HepG2 (cell line): ENCODE data around the gene CCL1. TPM values are rescaled to one million over a fixed set of nuclear protein-coding genes. Genes with fewer than 3 reads are reported as not detected.

Experiments
- ATAC-seq: fragments of 200-7000 bp; cut with Tn5 transposase; 3 replicates; pipeline ENCODE4 v1.9.1; 2020; ENCODE audit warnings: mild to moderate bottlenecking, moderate library complexity
- BruUV-seq: library from RNA; stranded (reverse); fragments of 400-500 nt; replicated peaks from 2 replicates; lab custom pipeline; 2021; lab: Mats Ljungman, UMichigan
- CTCF ChIA-PET: fragments of 300-600 bp; formaldehyde crosslinking; extraction: SDS; loops from one replicate; lab custom pipeline; 2021; ENCODE audit warnings: low total read pairs, inconsistent platforms, low intra/inter-chr PET ratio; lab: Yijun Ruan, JAX
- POLR2A ChIA-PET: fragments of 350-600 bp; sonication (Branson Sonifier 250); formaldehyde crosslinking; loops from one replicate; lab custom pipeline; 2020; ENCODE audit warnings: antibody characterized with exemption, inconsistent platforms; lab: Yijun Ruan, JAX
- DNase-seq: peaks from one replicate; pipeline ENCODE4 v3.0.0-alpha.2; 2015; ENCODE audit warnings: low spot score
- FAIRE-seq: peaks from 3 replicates; lab custom pipeline; 2011; peaks lifted over from hg19 to GRCh38; lab: Jason Lieb, UNC
- H2AFZ ChIP-seq: one replicate; pipeline ENCODE4 v1.6.1; 2011; ENCODE audit warnings: low read length, inconsistent platforms
- H3K27ac ChIP-seq: fragments of 300-600 bp; 3 replicates; pipeline ENCODE4 v1.8.0; 2011; ENCODE audit warnings: mixed run types, mild to moderate bottlenecking, mixed read lengths, low read length, inconsistent platforms; ENCODE audit not compliant: insufficient read depth; ENCODE audit errors: extremely low read length
- H3K27me3 ChIP-seq, 2 experiments: fragments of 200-600 bp in 1 of 2; 2 replicates in 1 of 2; 3 replicates in 1 of 2; pipeline versions ENCODE4 v1.6.0 to v1.8.0; 2011; ENCODE audit warnings: low read length in 2 of 2, mild to moderate bottlenecking in 2 of 2, moderate library complexity in 2 of 2, inconsistent platforms in 1 of 2; ENCODE audit not compliant: insufficient read depth in 2 of 2, control insufficient read depth in 1 of 2
- H3K36me3 ChIP-seq, 2 experiments: fragments of 200-600 bp in 1 of 2; replicated peaks in 1 of 2; 2 replicates in 1 of 2; 3 replicates in 1 of 2; pipeline versions ENCODE4 v1.5.1 to v1.8.0; 2011; ENCODE audit warnings: low read length in 2 of 2, inconsistent platforms in 1 of 2; ENCODE audit not compliant: insufficient read depth in 2 of 2, control insufficient read depth in 1 of 2
- H3K4me1 ChIP-seq: 2 replicates; pipeline ENCODE4 v1.5.1; 2012; ENCODE audit warnings: low read length, inconsistent platforms; ENCODE audit not compliant: insufficient read depth
- H3K4me2 ChIP-seq: 2 replicates; pipeline ENCODE4 v1.6.0; 2011; ENCODE audit warnings: low read depth, low read length, inconsistent platforms
- H3K4me3 ChIP-seq, 3 experiments: fragments of 200-600 bp in 1 of 3; sonication (generic), shearing (Covaris generic) in 1 of 3; replicated peaks in 1 of 3; 2 replicates each; pipeline ENCODE4 v1.5.1; 2011 to 2016; ENCODE audit warnings: low read length in 3 of 3, inconsistent platforms in 2 of 3, low read depth in 2 of 3, mild to moderate bottlenecking in 2 of 3, control low read depth in 1 of 3, mixed read lengths in 1 of 3; ENCODE audit not compliant: insufficient read depth in 1 of 3
- H3K79me2 ChIP-seq: one replicate; pipeline ENCODE4 v1.6.1; 2011; ENCODE audit warnings: low read length, inconsistent platforms; ENCODE audit not compliant: insufficient read depth
- H3K9ac ChIP-seq: 2 replicates; pipeline ENCODE4 v1.6.0; 2011; ENCODE audit warnings: mild to moderate bottlenecking, low read depth, low read length, inconsistent platforms; ENCODE audit not compliant: insufficient read depth
- H3K9me3 ChIP-seq: 2 replicates; pipeline ENCODE4 v1.5.1; 2012; ENCODE audit warnings: mild to moderate bottlenecking, low read length
- H4K20me1 ChIP-seq: 2 replicates; pipeline ENCODE4 v1.6.0; 2011; ENCODE audit warnings: inconsistent platforms, mild to moderate bottlenecking, low read length, moderate library complexity; ENCODE audit not compliant: insufficient read depth
- AHR ChIP-seq: IDR thresholded peaks from 2 replicates; pipeline ENCODE4 v1.6.1; 2018; ENCODE audit warnings: missing genetic modification reagents, missing compliant biosample characterization
- FOXK1 ChIP-seq: sonication (generic); formaldehyde crosslinking; IDR thresholded peaks from 2 replicates; pipeline ENCODE4 v1.4.0; 2020; ENCODE audit warnings: low read depth, missing genetic modification reagents, borderline replicate concordance
- MLLT10 ChIP-seq: sonication (generic); formaldehyde crosslinking; IDR thresholded peaks from 2 replicates; pipeline ENCODE4 v1.4.0; 2020; ENCODE audit warnings: missing genetic modification reagents
- RBM39 ChIP-seq: fragments of 200-400 bp; formaldehyde crosslinking; IDR thresholded peaks from one replicate; pipeline ENCODE4 v1.6.1; 2018; ENCODE audit warnings: antibody characterized with exemption, mild to moderate bottlenecking, low read depth, low read length; ENCODE audit not compliant: poor library complexity, severe bottlenecking
- ZNF160 ChIP-seq: sonication (generic); formaldehyde crosslinking; IDR thresholded peaks from 2 replicates; pipeline ENCODE4 v1.8.0; 2022; ENCODE audit warnings: mild to moderate bottlenecking, inconsistent platforms, missing genetic modification reagents
- ZNF296 ChIP-seq: sonication (generic); formaldehyde crosslinking; conservative IDR thresholded peaks from 2 replicates; pipeline ENCODE4 v1.5.0; 2020; ENCODE audit warnings: mild to moderate bottlenecking, missing genetic modification reagents
- ZNF614 ChIP-seq: IDR thresholded peaks from 2 replicates; pipeline ENCODE4 v1.6.1; 2018; ENCODE audit warnings: missing biosample characterization, missing genetic modification reagents, inconsistent platforms, borderline replicate concordance
- ZNF615 ChIP-seq: sonication (generic); formaldehyde crosslinking; IDR thresholded peaks from 2 replicates; pipeline ENCODE4 v1.5.0; 2020; ENCODE audit warnings: mild to moderate bottlenecking, missing genetic modification reagents, borderline replicate concordance
- ZNF660 ChIP-seq: sonication (generic); formaldehyde crosslinking; IDR thresholded peaks from 2 replicates; pipeline ENCODE4 v1.5.1; 2020; ENCODE audit warnings: mild to moderate bottlenecking, low read depth, missing genetic modification reagents, borderline replicate concordance
- ZNF749 ChIP-seq: sonication (generic); formaldehyde crosslinking; IDR thresholded peaks from 2 replicates; pipeline ENCODE4 v1.8.0; 2022; ENCODE audit warnings: mild to moderate bottlenecking, missing genetic modification reagents, moderate library complexity, borderline replicate concordance
- WGBS: methylation state at CpG from one replicate; pipeline ENCODE4 v1.1.6; 2017; ENCODE audit warnings: low lambda C conversion rate; 5-methylcytosine and 5-hydroxymethylcytosine counted together
- in situ Hi-C: cut with HindIII; loops from 2 replicates; pipeline ENCODE4 v1.10.0; 2017; ENCODE audit warnings: low pct_unique_long_range_greater_than_20kb; ENCODE audit not compliant: extremely low pct_ligation_motif_present
- intact Hi-C: fragments of 100-400 bp; cut with micrococcal nuclease; formaldehyde crosslinking; loops from one replicate; pipeline ENCODE4 v1.10.0; 2022; ENCODE audit not compliant: unreplicated experiment
- polyA plus RNA-seq, 8 experiments: library from polyadenylated mRNA; depleted of rRNA in 3 of 8; stranded (reverse) in 7 of 8; unstranded in 1 of 8; fragments of >200 nt; fragmentation: Illumina TruSeq in 4 of 8; extraction: Trizol in 4 of 8; gene quantifications; 2 replicates each; pipeline versions ENCODE4 v1.2.1 to v1.2.3, GENCODE V29; 2011 to 2016; ENCODE audit warnings: low read depth in 4 of 8, missing spikeins in 1 of 8, mixed read lengths in 1 of 8; ENCODE audit not compliant: insufficient read depth in 1 of 8
- total RNA-seq, 5 experiments: library from RNA; depleted of rRNA; stranded (reverse); fragments of >200 nt; fragmentation: Illumina TruSeq; extraction: Trizol; gene quantifications; 2 replicates each; pipeline ENCODE4 v1.2.3, GENCODE V29; 2016; ENCODE audit warnings: low read depth in 1 of 5
- TF ChIP-seq, protein P1 (sequence below): sonication (generic); formaldehyde crosslinking; IDR thresholded peaks from 2 replicates; pipeline ENCODE4 v1.9.0; 2022; ENCODE audit warnings: missing genetic modification reagents, mild to moderate bottlenecking, borderline replicate concordance
- TF ChIP-seq, protein P2 (sequence below): sonication (generic); formaldehyde crosslinking; IDR thresholded peaks from 2 replicates; pipeline ENCODE4 v1.5.1; 2020; ENCODE audit warnings: mild to moderate bottlenecking, missing genetic modification reagents, moderate library complexity
- TF ChIP-seq, protein P3 (sequence below): sonication (generic); formaldehyde crosslinking; IDR thresholded peaks from 2 replicates; pipeline ENCODE4 v1.5.1; 2020; ENCODE audit warnings: mild to moderate bottlenecking, moderate library complexity, missing genetic modification reagents
- TF ChIP-seq, protein P4 (sequence below): sonication (generic); formaldehyde crosslinking; IDR thresholded peaks from 2 replicates; pipeline ENCODE4 v1.4.0; 2020; ENCODE audit warnings: mild to moderate bottlenecking, missing genetic modification reagents
- TF ChIP-seq, protein P5 (sequence below): sonication (generic); formaldehyde crosslinking; IDR thresholded peaks from 2 replicates; pipeline ENCODE4 v1.5.0; 2020; ENCODE audit warnings: mild to moderate bottlenecking, missing genetic modification reagents, moderate library complexity

The CCL1 gene
- total and polyA plus RNA-seq, 2 of the 13 experiments (the other 11 are each of a cell fraction or from before 2014, with no cell fraction given): not detected

DNA sequence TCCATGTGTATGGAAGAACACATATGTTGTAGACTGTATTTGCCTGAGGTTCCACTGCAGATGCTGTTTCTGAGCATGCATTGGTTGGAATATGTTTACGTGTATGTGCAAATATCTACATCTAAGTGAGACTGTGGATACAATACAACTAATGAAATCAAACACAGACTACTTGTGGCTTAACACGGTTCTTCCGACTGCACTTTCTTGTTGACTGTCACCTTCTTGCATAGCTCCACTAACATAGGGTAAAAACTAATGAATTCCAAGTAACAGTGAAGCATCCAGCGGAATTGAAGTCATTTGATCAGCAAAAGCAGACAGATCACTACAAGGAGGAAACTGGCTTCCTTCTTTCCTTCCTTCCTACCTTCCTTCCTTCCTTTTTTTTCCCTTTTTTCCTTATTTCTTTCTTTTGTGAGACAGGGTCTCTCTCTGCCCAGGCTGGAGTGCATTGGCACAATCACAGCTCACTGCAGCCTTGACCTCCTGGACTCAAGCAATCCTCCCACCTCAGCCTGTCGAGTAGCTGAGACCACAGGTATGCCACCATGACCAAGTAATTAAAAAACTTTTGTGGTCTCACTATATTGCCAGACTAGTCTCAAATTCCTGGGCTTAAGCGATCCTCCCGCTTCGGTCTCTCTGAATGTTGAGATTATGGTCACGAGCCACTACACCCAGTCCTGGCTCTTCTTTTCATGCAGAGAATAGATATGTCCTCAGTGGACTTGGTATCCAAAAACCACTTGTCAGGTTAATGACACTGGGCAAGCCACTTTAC is 22.0 kb upstream of the CCL1 start:
- CTCF ChIA-PET: no interaction called here
- no peak overlapping the region for H2AFZ ChIP-seq
- H3K4me3 ChIP-seq: no peak overlapping the region
- H4K20me1 ChIP-seq: no peaks in the 10 kb centered on the region
- intact Hi-C loops: no loop called here
- no peaks in the 10 kb centered on the region for H3K36me3 ChIP-seq
- POLR2A ChIA-PET: no interaction called here
- no peaks in the 10 kb centered on the region for H3K4me1 ChIP-seq
- H3K9me3 ChIP-seq: no peaks in the 10 kb centered on the region
- no peak overlapping the region for H3K4me2 ChIP-seq
- in situ Hi-C loops: no loop called here
- TF ChIP-seq ZNF296 (CRISPR knock-in tag) (no peak), AHR (CRISPR knock-in tag) (no peak), ZNF614 (no peak), ZNF749 (CRISPR knock-in tag) (no peak), FOXK1 (CRISPR knock-in tag) (no peak), ZNF660 (CRISPR knock-in tag) (no peak), ZNF615 (no peak), ZNF160 (no peak), RBM39 (no peak), MLLT10 (CRISPR knock-in tag) (no peak)
- TF ChIP-seq, protein P1, sequence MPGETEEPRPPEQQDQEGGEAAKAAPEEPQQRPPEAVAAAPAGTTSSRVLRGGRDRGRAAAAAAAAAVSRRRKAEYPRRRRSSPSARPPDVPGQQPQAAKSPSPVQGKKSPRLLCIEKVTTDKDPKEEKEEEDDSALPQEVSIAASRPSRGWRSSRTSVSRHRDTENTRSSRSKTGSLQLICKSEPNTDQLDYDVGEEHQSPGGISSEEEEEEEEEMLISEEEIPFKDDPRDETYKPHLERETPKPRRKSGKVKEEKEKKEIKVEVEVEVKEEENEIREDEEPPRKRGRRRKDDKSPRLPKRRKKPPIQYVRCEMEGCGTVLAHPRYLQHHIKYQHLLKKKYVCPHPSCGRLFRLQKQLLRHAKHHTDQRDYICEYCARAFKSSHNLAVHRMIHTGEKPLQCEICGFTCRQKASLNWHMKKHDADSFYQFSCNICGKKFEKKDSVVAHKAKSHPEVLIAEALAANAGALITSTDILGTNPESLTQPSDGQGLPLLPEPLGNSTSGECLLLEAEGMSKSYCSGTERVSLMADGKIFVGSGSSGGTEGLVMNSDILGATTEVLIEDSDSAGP (CRISPR knock-in tag): no peak
- TF ChIP-seq, protein P2, sequence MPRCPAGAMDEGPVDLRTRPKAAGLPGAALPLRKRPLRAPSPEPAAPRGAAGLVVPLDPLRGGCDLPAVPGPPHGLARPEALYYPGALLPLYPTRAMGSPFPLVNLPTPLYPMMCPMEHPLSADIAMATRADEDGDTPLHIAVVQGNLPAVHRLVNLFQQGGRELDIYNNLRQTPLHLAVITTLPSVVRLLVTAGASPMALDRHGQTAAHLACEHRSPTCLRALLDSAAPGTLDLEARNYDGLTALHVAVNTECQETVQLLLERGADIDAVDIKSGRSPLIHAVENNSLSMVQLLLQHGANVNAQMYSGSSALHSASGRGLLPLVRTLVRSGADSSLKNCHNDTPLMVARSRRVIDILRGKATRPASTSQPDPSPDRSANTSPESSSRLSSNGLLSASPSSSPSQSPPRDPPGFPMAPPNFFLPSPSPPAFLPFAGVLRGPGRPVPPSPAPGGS (CRISPR knock-in tag): no peak
- TF ChIP-seq, protein P3, sequence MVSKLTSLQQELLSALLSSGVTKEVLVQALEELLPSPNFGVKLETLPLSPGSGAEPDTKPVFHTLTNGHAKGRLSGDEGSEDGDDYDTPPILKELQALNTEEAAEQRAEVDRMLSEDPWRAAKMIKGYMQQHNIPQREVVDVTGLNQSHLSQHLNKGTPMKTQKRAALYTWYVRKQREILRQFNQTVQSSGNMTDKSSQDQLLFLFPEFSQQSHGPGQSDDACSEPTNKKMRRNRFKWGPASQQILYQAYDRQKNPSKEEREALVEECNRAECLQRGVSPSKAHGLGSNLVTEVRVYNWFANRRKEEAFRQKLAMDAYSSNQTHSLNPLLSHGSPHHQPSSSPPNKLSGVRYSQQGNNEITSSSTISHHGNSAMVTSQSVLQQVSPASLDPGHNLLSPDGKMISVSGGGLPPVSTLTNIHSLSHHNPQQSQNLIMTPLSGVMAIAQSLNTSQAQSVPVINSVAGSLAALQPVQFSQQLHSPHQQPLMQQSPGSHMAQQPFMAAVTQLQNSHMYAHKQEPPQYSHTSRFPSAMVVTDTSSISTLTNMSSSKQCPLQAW (CRISPR knock-in tag): no peak
- TF ChIP-seq, protein P4, sequence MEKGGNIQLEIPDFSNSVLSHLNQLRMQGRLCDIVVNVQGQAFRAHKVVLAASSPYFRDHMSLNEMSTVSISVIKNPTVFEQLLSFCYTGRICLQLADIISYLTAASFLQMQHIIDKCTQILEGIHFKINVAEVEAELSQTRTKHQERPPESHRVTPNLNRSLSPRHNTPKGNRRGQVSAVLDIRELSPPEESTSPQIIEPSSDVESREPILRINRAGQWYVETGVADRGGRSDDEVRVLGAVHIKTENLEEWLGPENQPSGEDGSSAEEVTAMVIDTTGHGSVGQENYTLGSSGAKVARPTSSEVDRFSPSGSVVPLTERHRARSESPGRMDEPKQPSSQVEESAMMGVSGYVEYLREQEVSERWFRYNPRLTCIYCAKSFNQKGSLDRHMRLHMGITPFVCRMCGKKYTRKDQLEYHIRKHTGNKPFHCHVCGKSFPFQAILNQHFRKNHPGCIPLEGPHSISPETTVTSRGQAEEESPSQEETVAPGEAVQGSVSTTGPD: no peak
- TF ChIP-seq, protein P5, sequence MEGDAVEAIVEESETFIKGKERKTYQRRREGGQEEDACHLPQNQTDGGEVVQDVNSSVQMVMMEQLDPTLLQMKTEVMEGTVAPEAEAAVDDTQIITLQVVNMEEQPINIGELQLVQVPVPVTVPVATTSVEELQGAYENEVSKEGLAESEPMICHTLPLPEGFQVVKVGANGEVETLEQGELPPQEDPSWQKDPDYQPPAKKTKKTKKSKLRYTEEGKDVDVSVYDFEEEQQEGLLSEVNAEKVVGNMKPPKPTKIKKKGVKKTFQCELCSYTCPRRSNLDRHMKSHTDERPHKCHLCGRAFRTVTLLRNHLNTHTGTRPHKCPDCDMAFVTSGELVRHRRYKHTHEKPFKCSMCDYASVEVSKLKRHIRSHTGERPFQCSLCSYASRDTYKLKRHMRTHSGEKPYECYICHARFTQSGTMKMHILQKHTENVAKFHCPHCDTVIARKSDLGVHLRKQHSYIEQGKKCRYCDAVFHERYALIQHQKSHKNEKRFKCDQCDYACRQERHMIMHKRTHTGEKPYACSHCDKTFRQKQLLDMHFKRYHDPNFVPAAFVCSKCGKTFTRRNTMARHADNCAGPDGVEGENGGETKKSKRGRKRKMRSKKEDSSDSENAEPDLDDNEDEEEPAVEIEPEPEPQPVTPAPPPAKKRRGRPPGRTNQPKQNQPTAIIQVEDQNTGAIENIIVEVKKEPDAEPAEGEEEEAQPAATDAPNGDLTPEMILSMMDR (CRISPR knock-in tag): no peak
- TF ChIP-seq, all 625 proteins: peak for 0
- Histone ChIP-seq H3K9ac (no peak overlapping the region), H3K27me3 (peaks cover 0 to 4% of the 10 kb centered on the region in 2 experiments; a peak in 1 of 5 replicates), H3K27ac (no peak overlapping the region), H3K79me2 (no peaks in the 10 kb centered on the region)
- FAIRE-seq (no peak), ATAC-seq (no peak), DNase-seq (no peak)
- 29% methylated on average over 9 of the region's 9 CpGs for WGBS
- no TSS peak for BruUV-seq
